Skeletal muscle cell (primary cell): ENCODE measurements around the gene CDK14.

Experiments used
- DNase-seq: peaks from one replicate; pipeline ENCODE4 v3.0.0-alpha.2; 2010; ENCODE audit warnings: low read depth
- H3K4me3 ChIP-seq: 2 replicates; pipeline ENCODE4 v1.5.1; 2011; ENCODE audit warnings: low read depth, mild to moderate bottlenecking, control low read depth, low read length, moderate library complexity

CDK14 gene

DNA sequence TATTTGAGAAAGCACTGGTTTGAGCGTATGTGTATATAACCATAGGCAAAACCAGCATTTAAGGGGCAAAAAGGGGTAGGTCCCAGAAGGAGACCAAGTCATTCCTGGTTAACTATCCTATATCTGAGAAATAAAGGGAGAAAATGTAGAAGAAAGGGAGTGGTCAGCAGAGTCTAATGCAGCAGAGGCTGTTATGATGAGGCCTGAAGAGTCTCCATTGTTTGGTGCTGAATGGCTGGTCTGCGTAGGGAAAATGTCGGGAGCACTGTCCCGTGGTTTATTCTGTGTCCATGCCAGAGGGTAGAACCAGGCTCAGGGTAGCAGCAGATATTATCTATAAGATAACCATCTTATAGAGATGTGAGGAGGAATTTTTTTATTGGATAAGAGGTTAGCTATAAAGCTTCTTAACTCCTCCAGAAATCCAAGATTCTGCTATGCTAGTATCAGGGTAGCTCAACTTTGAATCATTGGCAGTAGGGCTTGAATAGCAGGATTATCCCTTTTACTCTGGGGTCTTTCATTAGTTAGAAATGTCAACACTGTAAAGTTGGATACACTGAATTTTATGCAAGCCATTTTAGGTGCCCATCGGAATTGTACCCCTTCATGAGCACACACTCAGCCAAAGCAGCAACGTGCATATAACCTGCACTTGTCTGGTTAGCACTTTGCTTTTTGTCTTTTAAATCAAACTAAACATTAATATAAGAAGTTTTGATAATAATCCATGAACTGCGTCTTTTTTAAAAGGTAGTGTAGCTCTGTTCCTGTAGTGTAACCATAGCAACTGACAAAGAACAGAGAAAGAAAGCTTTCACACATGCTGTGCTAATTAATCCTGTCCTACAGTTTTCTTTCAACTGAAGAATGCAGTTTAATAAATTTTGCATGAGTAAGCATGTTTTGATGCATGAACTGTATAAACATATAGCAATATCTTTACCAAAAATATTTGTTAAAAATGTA is 356.1 kb downstream of the CDK14 start:
- DNase-seq, result no peak
- no peak overlapping the region for H3K4me3 ChIP-seq

DNA sequence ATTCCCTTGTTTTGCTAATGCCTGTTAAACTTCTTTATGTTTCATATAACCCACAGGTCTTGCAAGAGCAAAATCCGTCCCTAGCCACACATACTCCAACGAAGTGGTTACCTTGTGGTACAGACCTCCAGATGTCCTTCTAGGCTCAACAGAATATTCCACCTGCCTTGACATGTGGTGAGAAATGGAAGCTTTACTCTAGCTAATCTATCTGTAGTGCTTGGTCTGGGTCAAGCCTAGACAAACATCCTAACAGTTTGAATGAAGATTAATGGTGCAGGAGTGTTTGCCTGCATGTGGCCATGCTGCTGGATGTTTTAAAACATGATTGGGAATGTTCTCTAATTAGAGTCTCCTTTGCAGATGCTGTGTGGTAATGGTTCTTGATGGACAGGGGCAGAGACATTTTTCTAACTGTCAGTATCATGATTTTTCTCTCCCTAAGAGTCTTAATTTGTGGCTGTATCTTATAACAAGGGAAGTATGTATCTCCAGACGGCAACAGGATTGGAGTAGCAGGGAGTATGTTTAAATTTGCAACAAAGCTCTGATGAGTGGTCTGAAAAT is 359.6 kb downstream of the CDK14 start:
- no peak for DNase-seq
- H3K4me3 ChIP-seq, result no peak overlapping the region

DNA sequence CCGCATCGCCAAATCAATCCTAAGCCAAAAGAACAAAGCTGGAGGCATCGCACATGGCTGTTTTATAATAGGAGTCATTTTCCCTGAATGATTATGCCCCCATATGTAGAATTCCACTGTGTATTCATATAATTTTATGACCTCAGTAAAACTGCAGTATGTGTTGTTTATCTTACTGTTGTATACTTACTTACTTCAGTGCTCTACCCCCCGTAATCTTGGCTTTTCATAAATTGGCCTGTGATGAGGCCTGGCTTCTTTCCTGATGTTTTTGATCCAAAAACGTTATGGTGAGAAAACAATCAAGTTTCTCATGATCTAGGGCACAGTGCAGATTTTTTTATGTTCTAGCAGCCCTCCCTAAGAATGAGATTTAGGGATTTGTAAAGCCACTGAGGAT is 361.8 kb downstream of the CDK14 start:
- H3K4me3 ChIP-seq, result no peak overlapping the region
- DNase-seq, result peak; percentile 20

- peak; percentile 76 for DNase-seq
Measured at GRCh38 chr7:90958647-90959046, 362.5 kb downstream of the CDK14 start.

GRCh38 chr7:90961037-90961725 is 365.1 kb downstream of the CDK14 start:
- H3K4me3 ChIP-seq, result no peak overlapping the region
- no peak for DNase-seq

More at GRCh38 chr7:90958647-90959046, 362.5 kb downstream of the CDK14 start:
- H3K4me3 ChIP-seq, result no peak overlapping the region

- H3K4me3 ChIP-seq, result no peak overlapping the region
- no peak for DNase-seq
Measured at GRCh38 chr7:90965211-90965610, 369.1 kb downstream of the CDK14 start.

DNA sequence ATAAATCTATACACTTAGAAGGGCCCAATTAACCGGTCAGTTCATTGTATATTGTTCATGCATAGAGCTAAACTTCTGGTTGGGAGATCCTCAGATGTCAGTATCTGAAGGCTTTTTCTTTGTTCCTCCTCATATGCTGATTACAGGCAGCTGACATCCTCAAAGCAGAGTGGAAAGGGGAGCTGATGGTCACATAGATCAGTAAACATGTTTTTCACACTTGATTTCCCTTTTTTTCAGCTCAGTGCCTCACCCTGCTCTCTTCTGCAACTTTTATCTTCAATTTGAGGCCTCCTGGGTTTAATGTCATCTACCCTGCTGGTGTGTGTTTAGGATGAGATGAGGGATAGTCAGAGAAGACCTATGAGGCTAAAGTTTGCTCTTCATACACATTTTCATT is 370.2 kb downstream of the CDK14 start:
- no peak for DNase-seq

DNA sequence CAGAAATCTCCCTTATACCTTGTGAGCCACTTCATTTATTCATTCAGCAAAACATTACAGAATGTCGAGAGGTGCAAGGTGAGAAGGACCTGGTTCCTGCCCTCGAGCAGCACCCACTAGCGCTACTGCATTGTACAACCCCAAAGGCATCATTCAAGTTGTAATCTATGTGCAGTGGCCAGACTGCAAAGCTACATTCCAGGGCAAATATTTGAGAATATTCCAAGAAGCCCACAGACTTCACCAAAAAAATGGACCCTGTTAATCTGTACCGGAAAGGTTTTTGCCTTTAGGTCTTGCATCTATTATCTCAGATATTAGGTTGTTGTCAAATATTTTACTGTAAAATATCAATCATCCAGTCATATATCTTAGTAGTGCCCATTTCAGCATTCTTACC is 372.8 kb downstream of the CDK14 start:
- H3K4me3 ChIP-seq, result no peak overlapping the region
- DNase-seq, result no peak

More for the DNA sequence above, 370.2 kb downstream of the CDK14 start:
- H3K4me3 ChIP-seq, result no peak overlapping the region

DNA sequence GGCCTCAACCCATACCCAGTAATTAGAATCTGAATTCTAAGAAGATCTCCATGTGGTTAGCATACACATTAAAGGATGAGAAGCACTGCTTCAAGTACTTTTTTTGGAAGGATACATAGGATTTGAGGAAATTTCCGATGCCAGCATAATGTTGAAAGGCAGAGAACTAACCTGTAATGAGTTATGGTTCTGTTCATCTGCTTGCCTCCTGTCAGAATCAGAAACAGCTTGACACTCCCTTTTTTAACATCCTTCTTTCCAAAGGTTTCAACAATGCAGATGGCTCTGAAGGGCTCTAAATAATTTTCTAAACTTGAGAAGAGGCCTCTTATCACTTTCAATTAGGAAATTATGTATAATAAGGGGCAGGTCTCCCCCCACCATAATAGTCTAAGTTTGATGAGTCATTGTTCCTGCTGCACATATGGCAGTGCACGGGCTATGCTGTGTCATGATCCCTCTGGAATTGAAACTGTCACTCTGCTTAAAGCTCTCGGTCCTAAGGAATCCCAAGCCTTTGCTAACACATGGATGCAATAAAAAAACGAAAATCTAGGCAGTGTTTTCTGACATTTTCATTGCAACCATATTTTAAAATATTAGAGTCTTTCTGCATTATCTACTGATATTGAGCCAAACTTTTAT is 376.9 kb downstream of the CDK14 start:
- no peak for DNase-seq

GRCh38 chr7:90977056-90977455 is 380.9 kb downstream of the CDK14 start:
- no peak for DNase-seq

More for the DNA sequence above, 376.9 kb downstream of the CDK14 start:
- H3K4me3 ChIP-seq, result no peak overlapping the region

GRCh38 chr7:90980545-90980944 is 384.4 kb downstream of the CDK14 start:
- no peak for DNase-seq
- no peak overlapping the region for H3K4me3 ChIP-seq

More at GRCh38 chr7:90977056-90977455, 380.9 kb downstream of the CDK14 start:
- no peak overlapping the region for H3K4me3 ChIP-seq

GRCh38 chr7:90982228-90982627 is 386.1 kb downstream of the CDK14 start:
- no peak for DNase-seq
- H3K4me3 ChIP-seq, result no peak overlapping the region

DNA sequence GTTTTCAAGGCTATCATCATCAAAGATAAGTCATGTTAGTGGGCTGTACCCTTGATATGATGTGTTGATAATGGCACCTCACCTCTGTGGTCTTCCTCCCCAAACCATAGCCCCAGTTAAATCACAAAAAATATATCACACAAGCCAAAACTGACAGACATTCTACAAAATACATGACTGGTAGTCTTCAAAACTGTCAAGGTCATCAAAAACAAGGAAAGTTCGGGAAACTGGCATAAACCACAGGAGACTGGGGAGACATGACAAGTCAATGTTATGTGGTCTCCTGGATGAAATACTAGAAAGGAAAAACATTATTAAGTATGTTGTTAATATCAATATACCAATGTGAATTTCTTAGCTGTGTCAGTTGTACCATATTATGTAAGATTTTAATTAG is 388.6 kb downstream of the CDK14 start:
- no peak overlapping the region for H3K4me3 ChIP-seq
- no peak for DNase-seq

DNA sequence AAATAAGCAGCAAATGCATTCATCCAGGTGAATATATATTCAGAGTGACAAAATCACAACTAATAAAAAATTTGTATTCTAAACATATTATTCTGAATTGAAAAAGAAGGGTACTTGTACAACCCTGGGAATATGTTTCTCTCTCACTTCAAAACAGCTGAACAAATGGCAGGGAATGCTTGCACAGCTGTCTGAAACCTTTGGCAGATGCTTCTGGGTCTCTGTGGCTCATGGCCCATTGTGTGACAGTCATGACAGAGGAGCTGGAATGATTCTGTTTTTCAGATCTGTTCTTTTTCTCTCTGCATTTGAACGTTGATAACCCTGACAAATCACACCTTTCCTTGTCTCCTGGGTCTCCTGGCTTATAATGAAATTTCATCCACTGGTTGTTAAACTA is 392.4 kb downstream of the CDK14 start:
- DNase-seq, result peak; percentile 17
- H3K4me3 ChIP-seq, result no peak overlapping the region

DNA sequence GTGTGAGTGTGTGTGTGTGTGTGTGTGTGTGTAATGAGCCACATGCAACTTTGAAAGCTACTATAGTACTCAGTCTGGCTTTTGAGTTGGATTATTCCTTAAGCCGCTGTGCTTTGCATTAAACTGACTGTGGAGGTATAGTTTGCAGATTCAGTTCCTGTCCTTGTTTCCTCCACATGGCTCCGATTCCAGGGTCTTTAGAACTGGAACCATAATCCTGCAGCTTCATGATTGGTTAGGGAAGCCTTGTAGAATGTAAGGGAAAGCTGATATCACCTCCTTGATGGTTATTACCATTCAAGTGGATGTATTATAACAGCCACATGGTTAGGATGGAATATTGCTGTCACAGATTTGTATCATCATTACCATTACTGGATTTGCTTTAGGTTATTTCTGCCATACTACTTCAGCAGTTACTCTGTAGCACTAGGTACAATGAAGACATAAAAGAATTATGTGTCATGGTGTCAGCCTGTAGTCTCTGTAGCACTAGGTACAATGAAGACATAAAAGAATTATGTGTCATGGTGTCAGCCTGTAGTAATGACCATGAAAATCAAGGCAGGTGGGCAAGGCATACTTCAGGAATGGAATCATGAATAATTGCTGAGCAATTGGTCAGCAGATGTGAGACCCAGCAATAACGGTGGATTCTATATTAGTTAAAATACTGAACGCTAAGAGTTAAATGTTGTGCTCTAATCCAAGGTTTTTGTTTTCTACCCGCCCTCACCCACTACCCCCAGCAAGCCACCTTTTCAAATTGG is 393.1 kb downstream of the CDK14 start:
- no peak overlapping the region for H3K4me3 ChIP-seq
- DNase-seq, result no peak

DNA sequence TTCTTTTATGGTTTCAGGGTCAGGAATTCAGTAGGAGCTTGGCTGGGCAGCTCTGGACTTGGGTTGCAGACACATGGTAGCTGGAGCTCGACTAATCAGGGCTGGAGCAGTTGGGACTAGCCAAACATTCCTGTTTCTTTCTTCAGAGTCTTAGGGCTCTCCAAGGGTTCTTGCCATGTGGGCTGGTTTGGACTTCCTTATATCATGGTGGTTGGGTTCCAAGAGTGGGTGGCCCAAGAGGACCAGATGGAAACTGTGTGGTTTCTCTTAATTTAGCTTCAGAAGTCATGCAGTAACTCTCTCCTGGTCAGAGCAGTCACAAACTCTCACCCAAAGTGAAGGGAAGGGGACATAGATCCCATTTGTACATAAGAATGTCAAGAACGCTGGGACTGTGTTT is 398.0 kb downstream of the CDK14 start:
- no peak overlapping the region for H3K4me3 ChIP-seq
- no peak for DNase-seq

- no peak overlapping the region for H3K4me3 ChIP-seq
- no peak for DNase-seq
Measured at GRCh38 chr7:90994601-90995000, 398.5 kb downstream of the CDK14 start.

DNA sequence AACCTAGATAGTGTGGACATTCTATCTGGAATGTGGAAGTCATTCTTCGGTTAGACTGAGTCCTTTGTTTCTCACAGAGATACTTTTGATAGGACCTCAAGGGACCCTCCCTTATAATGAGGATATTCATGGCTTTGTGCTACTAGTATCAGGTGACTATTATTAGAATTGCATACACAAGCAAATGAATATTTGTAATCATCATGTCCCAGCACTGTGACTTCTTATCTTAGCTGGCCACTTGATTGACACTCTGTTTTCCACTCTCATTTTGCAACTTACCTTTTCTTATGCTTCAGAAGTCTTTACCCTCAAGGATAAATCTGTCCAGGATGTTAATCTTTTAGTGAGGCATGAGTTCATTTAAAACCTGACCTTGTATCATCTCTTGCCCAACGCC is 399.9 kb downstream of the CDK14 start:
- no peak for DNase-seq
- H3K4me3 ChIP-seq, result no peak overlapping the region
